Neuronal stem cell (in vitro differentiated cells): ENCODE measurements around the gene DNLZ.

Source experiments
- DNase-seq: peaks from one replicate; pipeline ENCODE4 v3.0.0-alpha.2; 2013; ENCODE audit warnings: low spot score
- H2AFZ ChIP-seq: one replicate; pipeline ENCODE4 v1.6.1; 2013; ENCODE audit warnings: mild to moderate bottlenecking, low read length, inconsistent platforms
- H2AK5ac ChIP-seq: 2 replicates; pipeline ENCODE4 v1.6.1; 2013; ENCODE audit warnings: low read depth, mild to moderate bottlenecking, inconsistent platforms, low read length, moderate library complexity, mixed read lengths
- H2BK120ac ChIP-seq: 2 replicates; pipeline ENCODE4 v1.6.1; 2013; ENCODE audit warnings: low read depth, mild to moderate bottlenecking, inconsistent platforms, low read length, moderate library complexity, mixed read lengths
- H2BK12ac ChIP-seq: one replicate; pipeline ENCODE4 v1.6.1; 2013; ENCODE audit warnings: low read length, inconsistent platforms
- H2BK15ac ChIP-seq: 2 replicates; pipeline ENCODE4 v1.6.1; 2013; ENCODE audit warnings: mild to moderate bottlenecking, low read length, inconsistent platforms, mixed read lengths
- H2BK5ac ChIP-seq: one replicate; pipeline ENCODE4 v1.6.1; 2013; ENCODE audit warnings: inconsistent platforms, mild to moderate bottlenecking, low read length, moderate library complexity
- H3K14ac ChIP-seq: one replicate; pipeline ENCODE4 v1.6.1; 2013; ENCODE audit warnings: low read length, inconsistent platforms
- H3K18ac ChIP-seq: 2 replicates; pipeline ENCODE4 v1.6.1; 2013; ENCODE audit warnings: low read length, inconsistent platforms
- H3K23ac ChIP-seq: 2 replicates; pipeline ENCODE4 v1.6.1; 2013; ENCODE audit warnings: low read depth, mild to moderate bottlenecking, mixed read lengths, low read length, inconsistent platforms; ENCODE audit not compliant: poor library complexity
- H3K27ac ChIP-seq: replicated peaks from 3 replicates; pipeline ENCODE4 v1.5.1; 2013; ENCODE audit warnings: low read length, inconsistent platforms
- H3K27me3 ChIP-seq, 3 experiments: 2 replicates each; pipeline ENCODE4 v1.6.1; 2013; ENCODE audit warnings: low read length in 3 of 3, mild to moderate bottlenecking in 2 of 3, inconsistent platforms in 1 of 3, low read depth in 1 of 3, mixed read lengths in 1 of 3, moderate library complexity in 1 of 3; ENCODE audit not compliant: control insufficient read depth in 3 of 3, insufficient read depth in 3 of 3
- H3K36me3 ChIP-seq, 2 donors: replicated peaks in 1 of 2; 2 replicates each; pipeline ENCODE4 v1.6.1; 2013; ENCODE audit warnings: low read length in 2 of 2; ENCODE audit not compliant: control insufficient read depth in 2 of 2, insufficient read depth in 2 of 2
- H3K4ac ChIP-seq: 2 replicates; pipeline ENCODE4 v1.6.1; 2013; ENCODE audit warnings: inconsistent platforms, mild to moderate bottlenecking, low read length, moderate library complexity
- H3K4me1 ChIP-seq, 2 donors: 1 replicate in 1 of 2; 2 replicates in 1 of 2; pipeline ENCODE4 v1.6.1; 2013; ENCODE audit warnings: low read length in 2 of 2, low read depth in 1 of 2; ENCODE audit not compliant: control insufficient read depth in 2 of 2, insufficient read depth in 1 of 2
- H3K4me2 ChIP-seq: one replicate; pipeline ENCODE4 v1.6.1; 2013; ENCODE audit warnings: mild to moderate bottlenecking, low read length, inconsistent platforms; ENCODE audit not compliant: insufficient read depth, poor library complexity, severe bottlenecking
- H3K4me3 ChIP-seq, 2 donors: 2 replicates each; pipeline ENCODE4 v1.5.1; 2013; ENCODE audit warnings: low read length in 2 of 2, mild to moderate bottlenecking in 2 of 2, inconsistent platforms in 1 of 2, moderate library complexity in 1 of 2
- H3K79me1 ChIP-seq: one replicate; pipeline ENCODE4 v1.6.1; 2013; ENCODE audit warnings: low read depth, mild to moderate bottlenecking, inconsistent platforms, low read length, moderate library complexity
- H3K9ac ChIP-seq: one replicate; pipeline ENCODE4 v1.6.1; 2013; ENCODE audit warnings: mild to moderate bottlenecking, low read depth, low read length, inconsistent platforms; ENCODE audit not compliant: poor library complexity
- H3K9me3 ChIP-seq, 2 donors: replicated peaks in 1 of 2; 2 replicates each; pipeline versions ENCODE3 to v1.6.1; 2013; ENCODE audit warnings: low read length in 2 of 2, mild to moderate bottlenecking in 2 of 2, inconsistent platforms in 1 of 2, low read depth in 1 of 2, mixed read lengths in 1 of 2, moderate library complexity in 1 of 2; ENCODE audit not compliant: control insufficient read depth in 2 of 2, insufficient read depth in 1 of 2
- H4K8ac ChIP-seq: one replicate; pipeline ENCODE4 v1.6.1; 2013; ENCODE audit warnings: low read depth, mild to moderate bottlenecking, inconsistent platforms, low read length, moderate library complexity
- H4K91ac ChIP-seq: one replicate; pipeline ENCODE4 v1.6.1; 2013; ENCODE audit warnings: low read length, low read depth, mild to moderate bottlenecking, inconsistent platforms; ENCODE audit not compliant: poor library complexity
- WGBS, 2 donors: extraction: QIAGEN DNeasy Blood & Tissue Kit; methylation state at CpG; one replicate each; pipeline ENCODE4 v1.1.7; 2013; ENCODE audit warnings: missing lambda C conversion rate in 2 of 2, mixed read lengths in 1 of 2; ENCODE audit not compliant: insufficient read length in 2 of 2, insufficient replicate concordance in 1 of 2; ENCODE audit errors: extremely low coverage in 2 of 2; 5-methylcytosine and 5-hydroxymethylcytosine counted together

Gene DNLZ

DNA sequence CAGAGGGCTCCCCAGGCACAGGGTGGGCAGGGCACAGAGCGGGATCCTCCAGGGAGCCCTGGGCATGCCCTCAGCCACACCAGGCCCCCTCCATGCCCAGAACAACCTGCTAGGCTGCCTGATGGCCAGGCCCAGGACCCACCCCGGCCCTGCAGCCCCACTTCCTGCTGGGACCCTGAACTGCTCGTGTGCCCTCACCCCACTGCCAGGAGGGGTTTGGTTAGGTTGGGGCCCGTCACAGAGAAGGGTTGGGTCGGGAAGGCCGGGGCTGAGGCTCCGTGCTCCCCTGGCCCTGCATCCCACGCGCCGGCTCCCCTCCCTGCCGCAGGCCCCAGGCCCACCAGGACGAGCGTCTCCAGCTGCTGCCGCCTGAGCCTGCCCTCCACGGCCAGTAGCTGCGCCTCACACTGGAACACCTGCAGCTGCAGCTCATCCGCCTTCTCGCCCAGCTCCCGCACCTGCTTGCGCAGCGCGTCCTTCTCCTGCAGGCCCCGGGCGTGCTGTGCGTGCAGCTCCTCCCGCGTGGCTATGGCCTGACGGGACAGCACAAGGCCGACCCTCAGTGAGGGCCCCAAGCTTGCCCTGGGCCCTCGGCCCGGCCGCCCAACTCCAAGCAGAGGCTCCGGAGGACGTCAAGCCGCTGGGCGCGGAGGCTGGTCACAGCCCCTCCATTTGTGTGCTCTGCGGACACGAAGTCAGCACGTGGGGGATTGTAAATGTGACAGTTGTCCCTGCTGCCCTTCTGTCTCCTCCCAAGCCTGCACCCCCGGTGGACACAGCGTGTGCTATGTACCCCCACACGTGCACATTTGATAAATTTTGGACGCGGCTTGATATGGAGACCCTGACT, 4.0 kb upstream of the DNLZ start:
- H3K27me3 ChIP-seq: peaks cover 0 to 2% (median 0%) of the 10 kb centered on the region in 3 experiments
- H3K14ac ChIP-seq: peak overlapping the region; percentile 100
- peak overlapping the region; percentile 63 for H2AK5ac ChIP-seq
- H4K91ac ChIP-seq: no peak overlapping the region
- peak overlapping the region; percentile 58 for H2BK12ac ChIP-seq
- no CpG with 5 or more reads among the region's 45 CpGs for WGBS, 2 donors
- H3K4ac ChIP-seq: no peak overlapping the region
- H3K4me2 ChIP-seq: no peak overlapping the region
- peak overlapping the region; percentile 93 for H3K23ac ChIP-seq
- peaks cover 0 to 3% of the 10 kb centered on the region in 2 donors for H3K36me3 ChIP-seq
- peaks cover 0 to 3% of the 10 kb centered on the region in 2 donors for H3K9me3 ChIP-seq
- DNase-seq: no peak
- H3K9ac ChIP-seq: peak overlapping the region; percentile 24
- peaks cover 8 to 14% of the 10 kb centered on the region in 2 donors for H3K4me1 ChIP-seq
- H2BK15ac ChIP-seq: no peak overlapping the region
- no peak overlapping the region for H3K4me3 ChIP-seq
- peak overlapping the region; percentile 76 for H3K18ac ChIP-seq
- H4K8ac ChIP-seq: peak overlapping the region; percentile 97
- no peak overlapping the region for H3K27ac ChIP-seq
- H2BK120ac ChIP-seq: peak overlapping the region; percentile 61
- peak overlapping the region; percentile 48 for H2BK5ac ChIP-seq
- H3K79me1 ChIP-seq: peaks cover 7% of the 10 kb centered on the region
- no peak overlapping the region for H2AFZ ChIP-seq

DNA sequence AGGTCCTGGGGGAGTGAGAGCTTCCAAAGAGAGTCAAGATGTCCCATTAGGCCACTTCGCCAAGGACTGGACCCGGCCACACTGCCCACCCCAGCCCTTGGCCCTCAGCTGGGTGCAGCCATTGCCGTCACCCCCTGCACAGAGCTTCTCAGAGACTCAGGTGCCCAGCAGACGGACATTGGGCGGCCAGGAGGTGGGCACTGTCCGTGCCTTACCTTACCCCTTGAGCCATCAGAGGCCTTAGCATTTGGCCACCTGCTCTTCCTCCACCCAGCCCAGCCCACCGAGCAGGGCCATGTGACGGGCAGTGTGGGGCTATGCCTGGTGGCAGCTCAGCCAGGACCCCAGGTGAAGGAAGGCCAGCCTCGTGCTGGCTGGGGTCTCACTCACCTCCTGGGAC, 3.3 kb upstream of the DNLZ start:
- no peak for DNase-seq
- Histone ChIP-seq H4K91ac (no peak overlapping the region), H3K9me3 (peaks cover 0 to 3% of the 10 kb centered on the region in 2 donors), H2AK5ac (peak overlapping the region; percentile 37), H2BK12ac (peak overlapping the region; percentile 73), H3K36me3 (peaks cover 0 to 3% of the 10 kb centered on the region in 2 donors), H2BK5ac (peak overlapping the region; percentile 24), H3K9ac (no peak overlapping the region), H4K8ac (peak overlapping the region; percentile 97), H3K4me1 (peaks cover 6 to 7% of the 10 kb centered on the region in 2 donors), H3K27ac (no peak overlapping the region), H3K4ac (no peak overlapping the region), H3K14ac (no peak overlapping the region), H3K79me1 (peaks cover 11% of the 10 kb centered on the region), H3K4me3 (no peak overlapping the region), H2BK120ac (peak overlapping the region; percentile 61), H3K27me3 (peaks cover 0 to 2% (median 0%) of the 10 kb centered on the region in 3 experiments), H3K23ac (peak overlapping the region; percentile 80), H2BK15ac (no peak overlapping the region), H3K18ac (peak overlapping the region; percentile 38), H3K4me2 (no peak overlapping the region), H2AFZ (no peak overlapping the region)
- no CpG with 5 or more reads among the region's 9 CpGs for WGBS, 2 donors

DNA sequence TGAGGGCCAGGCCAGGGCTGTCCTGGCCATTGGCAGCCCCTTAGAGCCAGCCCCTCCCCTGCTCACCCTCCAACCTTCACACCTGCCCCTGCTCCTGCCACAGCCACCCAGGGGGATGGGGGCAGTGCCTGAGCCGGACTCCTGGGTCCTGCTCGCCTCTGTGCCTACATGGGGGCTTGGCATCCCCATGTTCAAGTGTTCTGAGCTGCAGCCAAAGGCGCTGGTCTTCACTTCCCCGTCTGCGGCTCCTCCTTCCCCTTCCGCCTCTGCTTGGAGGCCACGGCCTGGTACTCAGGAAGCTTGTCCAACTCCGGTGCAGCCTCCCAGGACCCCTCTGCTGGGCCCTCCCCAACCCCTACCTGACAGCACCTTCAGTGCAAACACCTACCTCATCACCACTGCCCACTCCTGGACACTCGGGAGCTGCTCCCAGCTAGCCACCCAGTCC, 2.3 kb upstream of the DNLZ start:
- H3K18ac ChIP-seq: no peak overlapping the region
- H3K4ac ChIP-seq: no peak overlapping the region
- no CpG with 5 or more reads among the region's 9 CpGs for WGBS, 2 donors
- peak overlapping the region; percentile 81 for H2AK5ac ChIP-seq
- H3K14ac ChIP-seq: no peak overlapping the region
- peaks cover 0 to 2% (median 0%) of the 10 kb centered on the region in 3 experiments for H3K27me3 ChIP-seq
- H3K4me2 ChIP-seq: no peak overlapping the region
- H2AFZ ChIP-seq: no peak overlapping the region
- H3K9me3 ChIP-seq: peaks cover 0 to 3% of the 10 kb centered on the region in 2 donors
- H2BK12ac ChIP-seq: peak overlapping the region; percentile 35
- no peak overlapping the region for H4K8ac ChIP-seq
- peaks cover 6 to 7% of the 10 kb centered on the region in 2 donors for H3K4me1 ChIP-seq
- H4K91ac ChIP-seq: no peak overlapping the region
- no peak overlapping the region for H3K27ac ChIP-seq
- peak overlapping the region; percentile 16 for H3K23ac ChIP-seq
- peaks cover 0 to 12% of the 10 kb centered on the region in 2 donors for H3K36me3 ChIP-seq
- H3K79me1 ChIP-seq: peaks cover 11% of the 10 kb centered on the region
- no peak for DNase-seq
- no peak overlapping the region for H2BK15ac ChIP-seq
- no peak overlapping the region for H2BK5ac ChIP-seq
- H3K9ac ChIP-seq: no peak overlapping the region
- H2BK120ac ChIP-seq: no peak overlapping the region
- H3K4me3 ChIP-seq: no peak overlapping the region
